HG02642 (cell line): ENCODE measurements around the gene LAMC2.
"Not testable (repeated sequence)": the region's sequence is repeated elsewhere in the genome, so short reads cannot be mapped to it uniquely, and the experiment has no call there.

Experiments used
- ATAC-seq: cut with Tn5 transposase; IDR thresholded peaks from one replicate; pipeline ENCODE4 v1.9.1; 2021; ENCODE audit warnings: mild to moderate bottlenecking; ENCODE audit not compliant: unreplicated experiment, poor library complexity

Gene LAMC2

DNA sequence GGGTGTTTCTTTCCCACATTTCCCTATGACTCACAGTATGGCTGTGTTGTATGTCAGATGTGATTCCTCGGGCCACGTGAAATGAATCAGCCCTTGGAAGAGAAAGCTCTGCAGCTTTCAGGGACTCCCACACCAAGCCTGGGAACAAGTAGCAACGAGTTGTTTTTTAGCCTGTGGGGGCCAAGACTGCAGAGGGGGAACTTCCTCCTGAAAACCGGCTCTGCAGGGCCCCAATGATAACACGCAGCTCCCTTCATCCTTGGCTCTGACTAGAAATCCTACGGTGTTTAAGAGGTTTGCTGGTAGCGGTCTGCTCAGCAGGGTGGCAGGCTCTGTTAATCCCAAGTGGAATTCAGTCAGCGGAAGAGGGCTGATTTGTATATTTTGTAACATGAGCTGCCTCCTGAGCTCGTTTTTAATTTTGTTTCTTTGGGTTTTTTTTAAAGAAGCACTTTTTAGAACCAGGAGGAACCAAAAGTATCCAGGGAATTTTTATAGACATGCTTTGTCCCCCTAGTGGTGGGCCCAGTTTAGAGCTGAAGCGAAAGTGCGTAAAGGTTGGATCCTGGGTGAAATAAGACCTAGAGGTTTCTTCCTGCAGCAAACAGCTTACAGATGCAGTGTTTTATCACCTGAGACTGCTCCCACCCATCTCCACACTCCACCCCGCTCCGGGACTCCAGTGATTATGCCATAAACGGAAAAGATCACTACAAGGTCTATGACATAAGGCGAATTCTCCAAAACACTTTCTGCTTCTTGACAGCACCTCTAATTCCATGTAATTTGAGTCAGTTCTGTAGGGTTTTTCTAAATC lies 48.8 kb downstream of the LAMC2 start:
- no peak for ATAC-seq

DNA sequence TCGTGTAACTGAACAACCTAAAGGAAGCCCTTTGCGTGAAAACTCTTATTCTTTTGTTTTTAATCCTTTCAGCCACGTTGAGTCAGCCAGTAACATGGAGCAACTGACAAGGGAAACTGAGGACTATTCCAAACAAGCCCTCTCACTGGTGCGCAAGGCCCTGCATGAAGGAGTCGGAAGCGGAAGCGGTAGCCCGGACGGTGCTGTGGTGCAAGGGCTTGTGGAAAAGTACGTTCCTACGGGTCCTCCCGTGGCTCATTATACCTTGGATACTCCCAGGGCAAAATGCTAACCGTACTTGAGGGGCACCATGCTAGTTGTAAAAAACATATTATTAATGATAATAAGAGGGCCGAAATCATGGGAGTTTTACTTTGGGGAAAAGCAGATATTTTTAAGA lies 49.4 kb downstream of the LAMC2 start:
- no peak for ATAC-seq

DNA sequence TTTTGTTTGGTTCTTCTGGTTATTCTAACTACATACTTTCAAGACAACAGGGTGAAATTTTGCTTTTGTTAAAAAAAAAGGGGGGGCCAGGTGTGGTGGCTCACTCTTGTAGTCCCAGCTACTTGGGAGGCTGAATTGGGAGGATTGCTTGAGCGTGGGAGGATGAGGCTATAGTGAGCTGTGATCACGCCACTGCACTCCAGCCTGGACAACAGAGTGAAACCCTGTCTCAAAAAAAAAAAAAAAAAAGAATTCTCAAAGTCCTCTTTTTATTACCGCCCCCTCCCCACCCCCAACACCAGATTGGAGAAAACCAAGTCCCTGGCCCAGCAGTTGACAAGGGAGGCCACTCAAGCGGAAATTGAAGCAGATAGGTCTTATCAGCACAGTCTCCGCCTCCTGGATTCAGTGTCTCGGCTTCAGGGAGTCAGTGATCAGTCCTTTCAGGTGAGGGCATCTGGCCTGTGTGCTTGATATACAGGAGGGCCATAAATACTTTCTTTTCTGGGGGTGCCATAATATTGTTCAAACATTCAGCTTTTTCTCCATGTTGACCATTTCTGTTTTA lies 50.2 kb downstream of the LAMC2 start:
- ATAC-seq = no peak

DNA sequence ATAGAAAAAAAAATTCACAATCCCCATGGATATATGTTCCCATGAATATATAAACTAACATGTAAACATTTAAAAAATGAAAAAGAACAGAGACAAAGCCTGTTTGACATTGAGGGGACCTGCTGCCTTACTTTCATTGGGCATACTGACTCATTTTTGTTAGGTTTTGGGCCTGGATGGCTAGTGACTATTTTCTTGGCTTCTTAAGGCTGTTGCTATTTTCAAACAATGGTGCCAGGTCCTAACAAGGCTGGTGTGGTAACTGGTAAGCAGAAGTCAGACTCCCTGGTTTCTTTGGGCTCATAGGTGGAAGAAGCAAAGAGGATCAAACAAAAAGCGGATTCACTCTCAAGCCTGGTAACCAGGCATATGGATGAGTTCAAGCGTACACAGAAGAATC lies 51.0 kb downstream of the LAMC2 start:
- ATAC-seq = no peak

DNA sequence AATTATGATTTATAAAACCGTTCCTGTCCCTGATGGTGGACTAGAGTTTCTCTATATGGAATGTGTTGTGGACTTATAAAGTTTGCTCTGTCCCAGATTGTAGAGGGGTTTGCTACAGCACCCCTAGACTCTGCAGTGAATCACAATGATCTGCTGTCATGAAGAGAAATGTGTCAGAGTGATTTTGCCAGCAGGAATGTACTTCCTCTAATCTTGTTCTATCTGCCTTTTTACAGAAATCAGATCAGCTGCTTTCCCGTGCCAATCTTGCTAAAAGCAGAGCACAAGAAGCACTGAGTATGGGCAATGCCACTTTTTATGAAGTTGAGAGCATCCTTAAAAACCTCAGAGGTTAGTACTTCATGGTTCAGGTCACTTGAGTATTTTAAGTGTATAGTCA lies 52.0 kb downstream of the LAMC2 start:
- ATAC-seq = no peak

DNA sequence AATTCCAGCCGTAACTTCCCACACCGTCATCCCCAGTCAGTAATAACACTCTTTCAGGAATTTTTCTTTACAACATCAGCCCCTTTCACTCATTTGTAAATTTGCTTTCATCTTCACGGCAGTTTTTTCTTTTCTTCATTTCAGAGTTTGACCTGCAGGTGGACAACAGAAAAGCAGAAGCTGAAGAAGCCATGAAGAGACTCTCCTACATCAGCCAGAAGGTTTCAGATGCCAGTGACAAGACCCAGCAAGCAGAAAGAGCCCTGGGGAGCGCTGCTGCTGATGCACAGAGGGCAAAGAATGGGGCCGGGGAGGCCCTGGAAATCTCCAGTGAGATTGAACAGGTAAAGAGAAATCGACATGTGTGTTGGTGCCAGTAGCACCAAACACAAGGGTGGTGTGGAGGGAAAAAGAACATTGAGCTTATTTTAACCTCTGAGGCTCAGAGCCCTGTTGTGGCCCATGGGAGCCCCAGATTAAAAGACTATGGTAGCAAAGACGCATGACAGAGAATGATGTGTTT lies 53.2 kb downstream of the LAMC2 start:
- ATAC-seq = no peak

DNA sequence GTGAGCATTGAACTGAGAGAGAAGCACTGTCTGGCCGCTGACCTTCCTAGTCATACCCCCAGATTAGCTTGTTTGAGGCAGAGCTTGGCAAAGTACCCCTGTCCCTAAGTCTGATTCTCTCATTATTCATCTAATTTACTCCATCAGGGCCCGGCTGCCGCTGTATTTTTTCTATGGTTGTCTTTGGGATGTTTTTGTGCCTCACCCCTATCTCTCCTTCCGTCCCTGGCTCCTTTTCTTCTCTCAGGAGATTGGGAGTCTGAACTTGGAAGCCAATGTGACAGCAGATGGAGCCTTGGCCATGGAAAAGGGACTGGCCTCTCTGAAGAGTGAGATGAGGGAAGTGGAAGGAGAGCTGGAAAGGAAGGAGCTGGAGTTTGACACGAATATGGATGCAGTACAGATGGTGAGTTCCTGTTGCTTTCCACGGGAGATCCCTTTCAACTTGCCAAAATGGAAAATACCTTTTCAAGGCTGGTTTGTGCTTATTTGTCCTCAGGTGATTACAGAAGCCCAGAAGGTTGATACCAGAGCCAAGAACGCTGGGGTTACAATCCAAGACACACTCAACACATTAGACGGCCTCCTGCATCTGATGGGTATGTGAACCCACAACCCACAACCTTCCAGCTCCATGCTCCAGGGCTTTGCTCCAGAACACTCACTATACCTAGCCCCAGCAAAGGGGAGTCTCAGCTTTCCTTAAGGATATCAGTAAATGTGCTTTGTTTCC lies 53.9 kb downstream of the LAMC2 start:
- ATAC-seq = no peak

DNA sequence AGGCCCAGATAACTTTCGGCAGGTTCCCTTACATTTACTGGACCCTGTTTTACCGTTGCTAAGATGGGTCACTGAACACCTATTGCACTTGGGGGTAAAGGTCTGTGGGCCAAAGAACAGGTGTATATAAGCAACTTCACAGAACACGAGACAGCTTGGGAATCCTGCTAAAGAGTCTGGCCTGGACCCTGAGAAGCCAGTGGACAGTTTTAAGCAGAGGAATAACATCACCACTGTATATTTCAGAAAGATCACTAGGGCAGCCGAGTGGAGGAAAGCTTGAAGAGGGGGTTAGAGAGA lies 54.4 kb downstream of the LAMC2 start:
- ATAC-seq = no peak

DNA sequence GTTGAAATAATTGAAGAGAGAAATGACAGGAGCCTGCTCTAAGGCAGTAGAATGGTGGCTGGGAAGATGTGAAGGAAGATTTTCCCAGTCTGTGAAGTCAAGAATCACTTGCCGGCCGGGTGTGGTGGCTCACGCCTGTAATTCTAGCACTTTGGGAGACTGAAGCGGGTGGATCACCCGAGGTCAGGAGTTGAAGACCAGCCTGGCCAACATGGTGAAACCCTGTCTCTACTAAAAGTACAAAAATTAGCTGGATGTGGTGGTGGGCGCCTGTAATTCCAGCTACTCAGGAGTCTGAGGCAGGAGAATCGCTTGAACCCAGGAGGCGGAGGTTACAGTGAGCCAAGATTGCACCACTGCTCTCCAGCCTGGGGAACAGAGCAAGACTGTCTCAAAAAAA lies 54.8 kb downstream of the LAMC2 start:
- ATAC-seq = not testable (repeated sequence)

DNA sequence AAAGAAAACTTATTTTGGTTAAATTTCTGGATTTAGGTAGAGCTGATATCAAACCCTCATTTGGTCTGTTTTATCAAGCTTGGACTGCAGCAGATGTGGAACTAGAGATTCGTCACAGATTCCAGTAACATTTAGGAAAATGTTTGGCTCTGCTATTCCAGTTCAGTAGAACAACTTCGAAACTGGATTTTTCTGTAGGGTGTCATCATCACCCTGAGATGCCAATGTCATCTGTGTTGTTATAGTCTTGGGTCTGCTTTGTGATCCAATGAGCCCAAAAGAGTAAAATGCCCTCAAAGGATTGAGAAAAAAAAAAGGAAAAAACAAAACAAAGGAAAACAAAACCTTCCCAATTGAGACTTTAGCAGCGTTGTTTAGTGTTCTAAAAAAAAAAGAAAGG lies 55.4 kb downstream of the LAMC2 start:
- ATAC-seq = no peak

DNA sequence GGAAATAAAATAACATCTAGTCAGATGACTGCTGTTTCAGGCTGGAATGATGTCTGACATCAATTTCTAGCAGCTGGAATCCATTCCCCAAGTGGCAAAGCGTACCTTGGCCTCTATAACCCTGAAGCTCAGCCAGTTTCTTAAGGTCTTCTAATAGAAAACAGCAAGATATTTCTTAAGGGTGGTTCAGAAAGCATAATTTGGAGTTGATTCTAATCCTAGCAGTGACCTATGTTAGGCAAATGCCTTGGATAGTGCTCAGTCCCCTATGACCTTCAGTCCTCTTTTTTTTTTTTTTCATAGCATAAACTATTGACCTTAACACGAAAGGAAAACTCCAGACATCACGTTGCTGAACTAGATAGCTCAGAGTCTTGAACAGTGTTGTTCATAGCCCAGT lies 56.5 kb downstream of the LAMC2 start:
- no peak for ATAC-seq

DNA sequence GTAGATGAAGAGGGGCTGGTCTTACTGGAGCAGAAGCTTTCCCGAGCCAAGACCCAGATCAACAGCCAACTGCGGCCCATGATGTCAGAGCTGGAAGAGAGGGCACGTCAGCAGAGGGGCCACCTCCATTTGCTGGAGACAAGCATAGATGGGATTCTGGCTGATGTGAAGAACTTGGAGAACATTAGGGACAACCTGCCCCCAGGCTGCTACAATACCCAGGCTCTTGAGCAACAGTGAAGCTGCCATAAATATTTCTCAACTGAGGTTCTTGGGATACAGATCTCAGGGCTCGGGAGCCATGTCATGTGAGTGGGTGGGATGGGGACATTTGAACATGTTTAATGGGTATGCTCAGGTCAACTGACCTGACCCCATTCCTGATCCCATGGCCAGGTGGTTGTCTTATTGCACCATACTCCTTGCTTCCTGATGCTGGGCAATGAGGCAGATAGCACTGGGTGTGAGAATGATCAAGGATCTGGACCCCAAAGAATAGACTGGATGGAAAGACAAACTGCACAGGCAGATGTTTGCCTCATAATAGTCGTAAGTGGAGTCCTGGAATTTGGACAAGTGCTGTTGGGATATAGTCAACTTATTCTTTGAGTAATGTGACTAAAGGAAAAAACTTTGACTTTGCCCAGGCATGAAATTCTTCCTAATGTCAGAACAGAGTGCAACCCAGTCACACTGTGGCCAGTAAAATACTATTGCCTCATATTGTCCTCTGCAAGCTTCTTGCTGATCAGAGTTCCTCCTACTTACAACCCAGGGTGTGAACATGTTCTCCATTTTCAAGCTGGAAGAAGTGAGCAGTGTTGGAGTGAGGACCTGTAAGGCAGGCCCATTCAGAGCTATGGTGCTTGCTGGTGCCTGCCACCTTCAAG lies 57.3 kb downstream of the LAMC2 start:
- no peak for ATAC-seq

DNA sequence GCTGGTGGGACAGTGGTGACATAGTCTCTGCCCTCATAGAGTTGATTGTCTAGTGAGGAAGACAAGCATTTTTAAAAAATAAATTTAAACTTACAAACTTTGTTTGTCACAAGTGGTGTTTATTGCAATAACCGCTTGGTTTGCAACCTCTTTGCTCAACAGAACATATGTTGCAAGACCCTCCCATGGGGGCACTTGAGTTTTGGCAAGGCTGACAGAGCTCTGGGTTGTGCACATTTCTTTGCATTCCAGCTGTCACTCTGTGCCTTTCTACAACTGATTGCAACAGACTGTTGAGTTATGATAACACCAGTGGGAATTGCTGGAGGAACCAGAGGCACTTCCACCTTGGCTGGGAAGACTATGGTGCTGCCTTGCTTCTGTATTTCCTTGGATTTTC lies 58.4 kb downstream of the LAMC2 start:
- no peak for ATAC-seq

DNA sequence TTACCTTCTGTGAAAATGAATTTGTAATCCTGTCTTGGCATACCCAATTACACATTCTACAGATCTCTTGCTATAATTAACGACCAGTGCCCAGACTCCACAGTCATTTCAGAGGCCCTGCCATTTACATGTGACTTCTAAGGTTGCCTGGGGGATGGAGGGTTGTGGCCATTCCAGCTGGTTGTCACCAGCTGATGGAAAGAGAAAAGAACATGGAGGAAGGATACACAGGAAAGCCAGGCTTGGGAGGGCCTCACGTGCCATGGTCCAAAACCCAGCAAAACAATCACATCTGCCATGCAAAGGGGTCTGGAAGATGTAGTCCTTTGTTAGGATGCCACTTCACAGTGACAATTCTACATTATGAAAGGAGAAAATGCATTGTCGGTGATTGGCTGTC lies 59.3 kb downstream of the LAMC2 start:
- ATAC-seq = no peak

DNA sequence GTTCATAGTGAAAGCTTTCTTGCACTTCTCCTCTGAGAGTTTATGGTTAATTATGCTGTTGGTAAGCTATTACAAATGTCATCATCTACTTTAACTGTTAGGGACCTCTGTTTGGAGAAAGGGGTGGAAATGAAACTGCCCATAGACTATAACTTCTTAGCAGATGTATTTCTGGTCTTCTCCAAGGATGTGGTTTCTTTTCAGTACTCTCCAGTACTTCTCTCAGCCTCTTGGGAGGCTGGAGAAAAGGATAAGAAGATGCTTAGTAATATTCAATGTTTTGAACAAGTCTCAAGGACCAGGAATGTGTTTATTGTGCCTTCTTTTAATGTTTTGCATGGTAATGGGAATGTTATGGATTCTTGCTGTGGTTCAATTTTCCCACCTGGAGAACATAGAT lies 60.4 kb downstream of the LAMC2 start:
- ATAC-seq = no peak

DNA sequence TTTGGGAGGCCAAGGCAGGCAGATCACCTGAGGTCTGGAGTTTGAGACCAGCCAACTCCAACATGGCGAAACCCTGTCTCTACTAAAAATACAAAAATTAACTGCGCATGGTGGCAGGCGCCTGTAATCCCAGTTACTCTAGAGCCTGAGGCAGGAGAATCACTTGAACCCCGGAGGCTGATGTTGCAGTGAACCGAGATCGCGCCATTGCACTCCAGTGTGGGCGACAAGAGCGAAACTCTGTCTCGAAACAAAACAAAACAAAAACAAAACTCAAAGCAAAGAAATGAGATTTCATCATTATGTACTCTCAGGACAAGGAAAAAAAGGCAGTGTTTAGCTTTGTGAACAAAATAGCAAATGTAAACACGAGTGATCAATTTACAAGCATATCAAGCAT lies 61.0 kb downstream of the LAMC2 start:
- no peak for ATAC-seq

DNA sequence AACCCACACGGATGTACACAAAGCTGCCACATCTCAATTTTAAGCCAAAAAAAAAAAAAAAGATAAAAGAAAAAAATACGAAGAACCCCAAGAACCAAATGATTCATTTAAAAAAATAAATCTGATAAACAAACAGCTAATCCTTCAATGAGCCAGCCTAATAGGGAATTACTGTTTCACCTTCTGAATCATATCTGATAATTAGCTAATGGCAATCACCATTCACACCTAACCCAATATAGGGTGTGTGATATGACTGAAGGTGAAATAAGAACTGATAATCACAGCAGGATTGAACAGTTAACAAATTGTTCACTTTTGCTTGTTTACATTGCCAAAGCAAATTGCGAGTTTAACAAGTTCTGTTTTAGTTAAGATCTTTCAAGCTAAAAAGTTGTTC lies 61.4 kb downstream of the LAMC2 start:
- no peak for ATAC-seq

DNA sequence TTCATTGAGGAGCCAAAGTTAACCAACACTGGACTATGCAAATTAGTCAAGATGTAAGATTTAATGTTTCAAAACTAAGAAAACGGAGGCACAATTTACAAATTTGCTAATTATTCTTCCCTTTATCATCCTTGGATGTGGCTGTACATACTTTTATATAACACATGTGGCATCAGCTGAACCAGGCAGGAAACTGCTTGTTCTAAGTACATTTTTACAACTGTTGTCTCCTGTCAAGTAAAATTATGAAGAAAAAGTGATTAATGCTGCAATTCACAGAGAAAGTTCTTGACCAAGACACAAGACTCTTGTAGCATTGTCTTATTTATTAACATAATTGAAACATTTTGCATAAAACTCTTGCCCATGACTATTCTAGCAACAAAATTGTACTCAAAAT lies 61.9 kb downstream of the LAMC2 start:
- ATAC-seq = no peak

DNA sequence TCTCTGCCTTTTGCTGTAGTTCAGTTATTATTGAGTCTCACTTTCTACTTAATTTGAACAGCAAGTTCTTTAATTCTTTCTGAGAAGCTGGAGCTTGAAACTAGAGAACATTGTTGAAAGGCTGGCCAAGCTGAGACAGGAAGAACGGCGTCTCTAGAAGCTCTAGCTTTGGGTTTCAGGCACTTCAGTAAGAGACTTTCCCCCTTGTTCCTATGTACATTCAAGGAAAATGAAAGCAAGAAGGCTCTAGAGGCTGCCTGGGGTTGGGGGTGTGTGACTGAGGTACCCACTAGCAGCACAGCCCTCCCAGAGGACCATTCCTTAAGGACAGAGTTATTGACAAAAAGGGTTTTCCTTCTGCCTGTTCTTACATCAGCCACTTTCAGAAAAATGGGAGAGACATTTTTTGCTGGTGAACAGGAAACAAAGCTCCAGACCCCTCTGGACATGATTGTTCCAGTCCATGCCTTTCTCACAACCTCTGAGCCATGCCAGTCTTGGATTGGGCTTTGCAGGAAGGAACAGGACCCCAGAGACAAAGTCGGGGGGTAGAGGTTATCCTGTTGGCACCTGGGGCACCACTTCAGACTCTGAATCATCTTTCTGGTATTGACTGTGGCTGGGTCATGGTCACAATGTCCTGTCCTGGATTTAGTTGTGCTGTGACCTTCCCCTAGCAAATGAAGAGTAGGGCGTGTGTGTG lies 63.1 kb downstream of the LAMC2 start:
- no peak for ATAC-seq

DNA sequence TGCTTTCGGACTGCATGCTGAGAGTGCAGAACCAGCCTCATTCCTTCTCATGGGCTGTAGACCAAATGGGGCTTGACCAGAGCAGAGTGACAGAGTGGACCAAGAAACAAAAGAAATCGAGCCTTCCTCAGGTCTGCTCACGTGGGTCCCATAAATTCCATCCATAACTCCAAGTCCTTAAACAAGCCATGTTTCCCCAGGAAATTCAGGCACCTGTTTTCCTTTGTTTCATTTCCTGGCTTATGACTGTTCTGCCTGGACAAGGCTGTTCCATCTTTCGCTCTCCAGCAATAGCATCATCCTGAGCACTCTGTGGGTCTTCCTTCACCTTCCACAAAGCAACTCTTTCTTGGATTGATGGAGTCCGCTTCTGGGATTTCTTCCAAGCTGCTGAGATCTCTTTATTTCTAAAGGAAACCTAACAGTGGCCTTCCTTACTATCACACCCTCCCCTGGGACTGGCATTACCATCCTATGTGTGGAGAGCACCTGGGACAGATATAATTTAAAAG lies 63.9 kb downstream of the LAMC2 start:
- no peak for ATAC-seq
